SU-DHL-6 (cell line): Measurements from ENCODE around the gene DLK1.

ENCODE experiments used
- CTCF ChIP-seq: fragments of 200-600 bp; sonication (generic); IDR thresholded peaks from one replicate; pipeline ENCODE4 v1.5.1; 2017; ENCODE audit warnings: antibody characterized with exemption, mild to moderate bottlenecking, low read length, moderate library complexity; ENCODE audit not compliant: insufficient read depth, poor library complexity, severe bottlenecking
- EZH2phosphoT487 ChIP-seq: fragments of 200-600 bp; sonication (generic), shearing (Covaris generic); conservative IDR thresholded peaks from 2 replicates; pipeline ENCODE4 v1.6.1; 2018; ENCODE audit warnings: mild to moderate bottlenecking, antibody characterized with exemption, low read length, moderate library complexity, mixed read lengths

DNA sequence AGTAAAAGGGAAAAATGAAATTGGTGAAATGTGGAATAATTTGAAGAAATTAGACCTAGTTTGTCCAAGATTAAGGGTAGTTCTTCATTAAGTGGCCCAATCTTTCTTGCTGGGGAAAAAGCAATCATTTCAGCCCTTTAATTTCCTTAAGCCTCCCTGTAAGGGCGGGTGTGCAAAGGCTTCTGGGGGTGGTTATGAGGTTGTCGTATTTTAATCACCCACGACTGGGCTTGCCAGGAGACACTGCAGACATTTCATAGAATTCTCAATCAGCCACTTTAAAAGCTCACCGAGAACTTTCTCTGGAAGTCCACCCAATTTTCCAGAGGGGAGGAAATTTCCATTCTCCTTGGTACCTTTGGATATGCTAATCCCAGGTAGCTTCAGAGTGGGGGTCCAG lies 43.4 kb downstream of the DLK1 start:
- TF ChIP-seq CTCF = no peak
- no peak for TF ChIP-seq EZH2phosphoT487
